ENCODE measurements around the gene POLRMT.

Gene POLRMT

GRCh38 chr19:575527-576506, 57.5 kb downstream of the POLRMT start:
- no peak for DNase-seq

- no peak for DNase-seq
Measured at GRCh38 chr19:574658-575526, 58.4 kb downstream of the POLRMT start.

GRCh38 chr19:573519-573825, 59.9 kb downstream of the POLRMT start:
- no peak for DNase-seq

GRCh38 chr19:572743-573518, 60.4 kb downstream of the POLRMT start:
- no peak for DNase-seq

- DNase-seq: peak; percentile 98
Measured at GRCh38 chr19:572140-572742, 61.1 kb downstream of the POLRMT start, which contains the start of gene BSG. Gene BSG, plus strand, starts transcription at chr19:572596. Its CDS starts 39 bp downstream, at chr19:572635.

- peak; percentile 20 for DNase-seq
Measured at GRCh38 chr19:571566-571974, 61.8 kb downstream of the POLRMT start.

- DNase-seq: peak; percentile 66
Measured at GRCh38 chr19:570937-571565, 62.3 kb downstream of the POLRMT start.

GRCh38 chr19:570251-570686, 63.1 kb downstream of the POLRMT start:
- DNase-seq: no peak

GRCh38 chr19:567296-567900, 65.9 kb downstream of the POLRMT start:
- no peak for DNase-seq
